HepG2 (cell line): ENCODE measurements around the gene SPECC1L. TPM values are rescaled to one million over a fixed set of nuclear protein-coding genes. Genes with fewer than 3 reads are reported as not detected.

Experiments used
- AKNA ChIP-seq: sonication (generic); formaldehyde crosslinking; IDR thresholded peaks from 2 replicates; pipeline ENCODE4 v1.4.0; 2020; ENCODE audit warnings: missing genetic modification reagents, borderline replicate concordance
- ELK4 ChIP-seq: sonication (generic); formaldehyde crosslinking; IDR thresholded peaks from 2 replicates; pipeline ENCODE4 v1.9.0; 2021; ENCODE audit warnings: missing genetic modification reagents, borderline replicate concordance
- NR2F6 ChIP-seq, 2 experiments: IDR thresholded peaks; 2 replicates each; pipeline ENCODE4 v1.6.1; 2016; ENCODE audit warnings: antibody characterized with exemption in 1 of 2, mild to moderate bottlenecking in 1 of 2
- SAP130 ChIP-seq: IDR thresholded peaks from 2 replicates; pipeline ENCODE4 v1.6.1; 2016; ENCODE audit warnings: low read depth
- ZNF772 ChIP-seq: sonication (generic); formaldehyde crosslinking; IDR thresholded peaks from 2 replicates; pipeline ENCODE4 v1.5.0; 2020; ENCODE audit warnings: mild to moderate bottlenecking, missing genetic modification reagents
- polyA plus RNA-seq, 8 experiments: library from polyadenylated mRNA; depleted of rRNA in 3 of 8; stranded (reverse) in 7 of 8; unstranded in 1 of 8; fragments of >200 nt; fragmentation: Illumina TruSeq in 4 of 8; extraction: Trizol in 4 of 8; gene quantifications; 2 replicates each; pipeline versions ENCODE4 v1.2.1 to v1.2.3, GENCODE V29; 2011 to 2016; ENCODE audit warnings: low read depth in 4 of 8, missing spikeins in 1 of 8, mixed read lengths in 1 of 8; ENCODE audit not compliant: insufficient read depth in 1 of 8
- total RNA-seq, 5 experiments: library from RNA; depleted of rRNA; stranded (reverse); fragments of >200 nt; fragmentation: Illumina TruSeq; extraction: Trizol; gene quantifications; 2 replicates each; pipeline ENCODE4 v1.2.3, GENCODE V29; 2016; ENCODE audit warnings: low read depth in 1 of 5
- TF ChIP-seq, protein P1 (sequence below): sonication (generic); formaldehyde crosslinking; IDR thresholded peaks from 2 replicates; pipeline ENCODE4 v1.9.0; 2022; ENCODE audit warnings: low read depth, missing genetic modification reagents
- TF ChIP-seq, protein P2 (sequence below): sonication (generic); formaldehyde crosslinking; IDR thresholded peaks from 2 replicates; pipeline ENCODE4 v1.5.1; 2020; ENCODE audit warnings: missing genetic modification reagents, mild to moderate bottlenecking, borderline replicate concordance
- TF ChIP-seq, protein P3 (sequence below): sonication (generic); formaldehyde crosslinking; IDR thresholded peaks from 2 replicates; pipeline ENCODE4 v1.4.0; 2020; ENCODE audit warnings: missing genetic modification reagents, borderline replicate concordance

SPECC1L gene
- total and polyA plus RNA-seq, 2 of the 13 experiments (the other 11 are each of a cell fraction or from before 2014, with no cell fraction given) = 14.1 to 30.3 TPM

DNA sequence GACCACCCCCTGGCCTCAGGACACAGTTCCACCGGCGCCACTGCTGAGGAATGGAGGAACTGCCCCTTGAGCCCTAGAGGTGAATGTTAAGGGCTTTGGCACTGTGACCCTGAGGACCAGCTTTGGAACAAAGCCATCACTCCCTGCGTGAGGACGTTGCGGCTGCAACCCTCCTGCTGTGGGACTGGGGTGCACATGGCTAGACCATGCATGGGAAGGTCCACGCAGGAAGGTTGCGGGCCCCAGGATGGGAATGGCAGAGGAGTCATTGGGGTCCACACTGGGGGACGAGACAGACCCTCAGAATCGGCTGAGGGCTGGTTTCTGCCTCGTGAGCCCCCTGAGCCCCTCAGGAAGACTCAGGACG is 150.3 kb downstream of the SPECC1L start (continued):
- TF ChIP-seq AKNA (CRISPR knock-in tag) = no peak
- TF ChIP-seq ELK4 (CRISPR knock-in tag) = no peak
- no peak for TF ChIP-seq ZNF772 (CRISPR knock-in tag)
- TF ChIP-seq, protein P1, sequence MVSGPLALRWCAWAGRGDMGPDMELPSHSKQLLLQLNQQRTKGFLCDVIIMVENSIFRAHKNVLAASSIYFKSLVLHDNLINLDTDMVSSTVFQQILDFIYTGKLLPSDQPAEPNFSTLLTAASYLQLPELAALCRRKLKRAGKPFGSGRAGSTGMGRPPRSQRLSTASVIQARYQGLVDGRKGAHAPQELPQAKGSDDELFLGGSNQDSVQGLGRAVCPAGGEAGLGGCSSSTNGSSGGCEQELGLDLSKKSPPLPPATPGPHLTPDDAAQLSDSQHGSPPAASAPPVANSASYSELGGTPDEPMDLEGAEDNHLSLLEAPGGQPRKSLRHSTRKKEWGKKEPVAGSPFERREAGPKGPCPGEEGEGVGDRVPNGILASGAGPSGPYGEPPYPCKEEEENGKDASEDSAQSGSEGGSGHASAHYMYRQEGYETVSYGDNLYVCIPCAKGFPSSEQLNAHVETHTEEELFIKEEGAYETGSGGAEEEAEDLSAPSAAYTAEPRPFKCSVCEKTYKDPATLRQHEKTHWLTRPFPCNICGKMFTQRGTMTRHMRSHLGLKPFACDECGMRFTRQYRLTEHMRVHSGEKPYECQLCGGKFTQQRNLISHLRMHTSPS (CRISPR knock-in tag) = 0 out of 2 replicates have a peak, but pooled peaks have one; percentile 44
- no peak for TF ChIP-seq NR2F6 (IDR thresholded peaks at IDR 0.05)
- TF ChIP-seq NR2F6 (CRISPR knock-in tag; IDR thresholded peaks at IDR 0.05) = 0 out of 2 replicates have a peak, but pooled peaks have one; percentile 4
- TF ChIP-seq, protein P2, sequence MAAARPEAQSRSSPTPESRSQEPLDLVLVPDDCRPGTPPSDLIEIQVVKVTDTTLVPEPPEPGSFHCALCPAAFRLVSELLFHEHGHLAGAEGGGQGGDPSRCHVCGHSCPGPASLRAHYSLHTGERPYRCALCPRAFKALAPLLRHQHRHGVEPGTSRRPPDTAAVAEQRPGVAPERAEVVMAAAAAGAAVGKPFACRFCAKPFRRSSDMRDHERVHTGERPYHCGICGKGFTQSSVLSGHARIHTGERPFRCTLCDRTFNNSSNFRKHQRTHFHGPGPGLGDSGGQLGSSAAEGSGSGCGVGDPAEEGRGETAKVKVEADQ (CRISPR knock-in tag) = 0 out of 2 replicates have a peak, but pooled peaks have one; percentile 15
- TF ChIP-seq, protein P3, sequence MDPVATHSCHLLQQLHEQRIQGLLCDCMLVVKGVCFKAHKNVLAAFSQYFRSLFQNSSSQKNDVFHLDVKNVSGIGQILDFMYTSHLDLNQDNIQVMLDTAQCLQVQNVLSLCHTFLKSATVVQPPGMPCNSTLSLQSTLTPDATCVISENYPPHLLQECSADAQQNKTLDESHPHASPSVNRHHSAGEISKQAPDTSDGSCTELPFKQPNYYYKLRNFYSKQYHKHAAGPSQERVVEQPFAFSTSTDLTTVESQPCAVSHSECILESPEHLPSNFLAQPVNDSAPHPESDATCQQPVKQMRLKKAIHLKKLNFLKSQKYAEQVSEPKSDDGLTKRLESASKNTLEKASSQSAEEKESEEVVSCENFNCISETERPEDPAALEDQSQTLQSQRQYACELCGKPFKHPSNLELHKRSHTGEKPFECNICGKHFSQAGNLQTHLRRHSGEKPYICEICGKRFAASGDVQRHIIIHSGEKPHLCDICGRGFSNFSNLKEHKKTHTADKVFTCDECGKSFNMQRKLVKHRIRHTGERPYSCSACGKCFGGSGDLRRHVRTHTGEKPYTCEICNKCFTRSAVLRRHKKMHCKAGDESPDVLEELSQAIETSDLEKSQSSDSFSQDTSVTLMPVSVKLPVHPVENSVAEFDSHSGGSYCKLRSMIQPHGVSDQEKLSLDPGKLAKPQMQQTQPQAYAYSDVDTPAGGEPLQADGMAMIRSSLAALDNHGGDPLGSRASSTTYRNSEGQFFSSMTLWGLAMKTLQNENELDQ (CRISPR knock-in tag) = no peak
- TF ChIP-seq SAP130 (CRISPR knock-in tag) = no peak
